GM23248 (cell line): ENCODE measurements around the gene LMO3.

Source experiments
- EZH2 ChIP-seq: fragments of 200-600 bp; sonication (generic); IDR thresholded peaks from 2 replicates; pipeline ENCODE4 v1.6.1; 2018; ENCODE audit warnings: antibody characterized with exemption, mild to moderate bottlenecking; ENCODE audit not compliant: insufficient read depth, poor library complexity, severe bottlenecking
- EZH2phosphoT487 ChIP-seq: fragments of 200-600 bp; sonication (generic); IDR thresholded peaks from 2 replicates; pipeline ENCODE4 v1.6.1; 2018; ENCODE audit warnings: antibody characterized with exemption, moderate library complexity, mild to moderate bottlenecking, low read depth; ENCODE audit not compliant: insufficient read depth

DNA sequence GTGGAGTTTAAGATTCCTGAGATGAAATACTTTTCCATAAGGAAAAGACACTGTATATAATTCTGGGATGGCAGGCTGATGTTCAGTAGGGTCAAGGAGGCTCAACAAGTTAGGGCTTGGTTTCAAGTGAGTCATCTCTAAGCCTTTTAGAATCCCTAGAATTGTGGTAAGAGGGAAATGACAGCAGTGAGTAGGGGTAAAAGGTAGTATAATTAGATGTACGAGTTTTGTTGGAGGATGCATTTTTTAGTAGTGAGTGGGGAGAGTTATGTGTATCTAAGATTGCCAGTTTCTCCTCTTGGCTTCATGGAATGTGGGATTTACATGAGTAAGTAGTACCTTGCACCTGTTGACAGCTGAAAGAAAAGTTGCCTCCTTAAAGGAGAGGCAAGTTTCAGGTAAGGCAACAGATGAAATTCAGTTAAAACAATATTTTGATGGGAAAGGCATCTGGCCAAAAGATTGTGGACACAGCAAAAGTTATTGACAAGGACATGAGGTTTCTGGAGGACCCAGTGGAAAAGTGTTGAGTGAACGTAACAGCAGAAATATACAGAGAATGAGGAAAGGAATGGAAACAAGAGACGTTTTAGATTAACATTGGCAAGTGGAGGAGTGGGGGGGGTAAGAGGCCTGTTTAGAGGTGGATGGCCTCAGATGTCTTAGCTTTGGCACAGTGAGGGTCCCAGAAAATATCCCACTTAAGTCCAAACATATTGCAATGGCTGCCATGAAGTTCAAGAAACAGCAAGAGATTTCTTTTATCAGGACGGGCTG, 21.8 kb downstream of the LMO3 start:
- TF ChIP-seq EZH2 (no peak), EZH2phosphoT487 (no peak)
